Kidney tubule cell (primary cell): ENCODE data around the gene GALE.
"Not testable (repeated sequence)": the region's sequence is repeated elsewhere in the genome, so short reads cannot be mapped to it uniquely, and the experiment has no call there.

Source experiments
- DNase-seq: peaks from one replicate; pipeline ENCODE4 v3.0.0-alpha.2; 2018; ENCODE audit warnings: low spot score

GALE gene

DNA sequence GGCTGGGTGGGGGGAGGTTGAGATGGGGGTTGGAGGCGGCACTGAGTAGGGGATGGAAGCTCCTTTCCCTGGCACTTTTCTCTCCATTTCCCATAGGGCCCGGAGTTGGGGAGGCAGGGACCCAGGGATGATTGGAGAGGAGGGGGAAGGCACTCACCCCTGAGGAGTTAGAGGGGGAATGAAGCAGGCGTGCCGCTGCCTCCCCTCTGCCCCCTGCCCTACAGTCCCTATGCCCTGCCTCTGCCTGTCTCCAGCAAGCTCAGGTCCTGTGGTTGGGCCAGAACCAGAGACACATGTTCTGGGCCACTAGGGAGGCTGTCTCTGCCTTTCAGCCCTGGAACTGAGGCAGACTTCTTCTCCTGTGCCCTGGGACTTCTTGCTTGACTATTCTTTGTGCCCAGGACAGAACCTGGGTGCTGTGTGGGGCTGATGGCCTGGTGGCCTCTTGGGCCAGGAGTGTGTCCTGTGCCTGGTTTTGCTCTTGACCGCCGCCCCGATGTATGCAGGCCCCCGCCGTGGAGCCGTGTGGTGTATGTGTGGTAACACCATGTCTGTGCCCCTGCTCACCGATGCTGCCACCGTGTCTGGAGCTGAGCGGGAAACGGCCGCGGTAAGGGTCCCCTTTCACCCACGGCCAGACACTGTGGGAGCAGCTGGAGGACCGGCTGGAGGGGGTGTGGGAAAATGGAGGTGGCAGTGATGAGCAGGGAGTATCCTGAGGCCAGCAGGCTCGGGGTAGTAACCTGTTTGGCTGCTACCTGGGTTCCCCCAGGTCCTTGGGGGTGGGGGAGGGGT lies 8.2 kb downstream of the GALE start:
- no peak for DNase-seq

DNA sequence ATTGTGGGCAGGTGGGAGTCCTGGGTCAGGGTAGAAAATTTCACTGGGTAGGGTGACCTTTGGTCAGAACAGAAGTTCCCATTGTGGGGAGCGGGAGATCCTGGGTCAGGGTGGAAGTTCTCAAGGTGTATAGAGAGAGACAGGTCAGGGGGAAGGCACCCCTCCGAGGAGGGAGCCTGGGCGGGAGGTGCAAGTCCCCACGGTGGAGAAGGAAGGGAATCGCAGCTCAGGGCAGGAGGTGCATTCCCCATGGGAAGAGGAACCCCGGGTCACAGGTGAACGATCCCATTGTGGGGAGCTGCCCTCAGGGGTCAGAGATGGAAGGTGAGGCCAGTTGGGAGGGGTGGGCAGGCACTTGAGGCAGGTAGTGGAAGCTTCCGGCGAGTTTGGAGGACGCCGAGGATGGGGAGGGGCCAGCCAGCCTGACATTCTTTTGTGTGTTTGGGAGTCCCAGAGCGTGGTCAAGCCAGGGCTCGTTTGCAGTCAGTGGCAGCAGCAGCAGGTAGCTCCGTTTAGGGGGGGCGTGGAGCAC lies 9.0 kb downstream of the GALE start:
- peak; percentile 62 for DNase-seq

DNA sequence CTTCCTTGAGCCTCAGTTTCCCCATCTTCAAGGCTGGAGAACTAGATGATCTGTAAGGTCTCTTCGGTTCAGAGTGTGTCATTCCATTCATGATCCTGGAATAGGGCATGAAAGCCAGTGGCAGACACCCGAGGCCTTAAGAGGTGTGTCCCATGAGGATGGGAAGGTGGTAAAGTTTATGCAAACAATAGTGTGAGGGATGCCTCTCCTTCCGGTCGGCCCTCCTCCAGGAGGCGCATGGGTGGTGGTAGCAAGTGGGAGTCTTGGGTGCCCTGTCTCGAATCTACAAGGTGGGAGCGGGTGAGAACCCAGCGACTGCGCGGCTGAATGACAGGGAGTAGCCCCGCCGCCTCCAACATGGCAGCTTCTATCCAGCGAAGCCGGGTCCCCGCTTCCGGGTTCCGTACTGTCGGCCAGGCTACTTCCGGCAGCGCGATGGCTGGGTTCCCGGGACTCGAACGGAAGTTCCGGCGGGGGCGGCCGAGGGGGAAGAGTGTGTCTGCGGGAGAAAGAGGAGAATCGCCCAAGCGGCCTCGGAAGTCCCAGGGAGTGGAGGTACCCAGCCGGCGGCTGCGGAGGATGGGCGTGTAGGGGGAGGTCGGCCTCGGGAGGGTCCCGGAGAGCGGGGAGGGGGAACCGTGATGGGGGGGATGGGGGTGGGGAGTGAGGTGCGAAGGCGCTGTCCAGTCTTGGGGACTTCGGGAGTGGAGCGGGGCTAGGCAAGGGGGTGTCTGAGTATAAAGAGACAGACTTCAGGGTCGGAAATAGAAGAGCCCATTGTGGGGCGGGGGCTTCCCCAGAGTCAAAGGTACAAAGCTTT lies 9.6 kb downstream of the GALE start, which contains the start of gene LYPLA2:
Gene LYPLA2 (plus strand): TSS at position 450 of the 820 bp plus-strand sequence. CDS start 1,538 bp downstream, outside the sequence.
- peak; percentile 92 for DNase-seq

DNA sequence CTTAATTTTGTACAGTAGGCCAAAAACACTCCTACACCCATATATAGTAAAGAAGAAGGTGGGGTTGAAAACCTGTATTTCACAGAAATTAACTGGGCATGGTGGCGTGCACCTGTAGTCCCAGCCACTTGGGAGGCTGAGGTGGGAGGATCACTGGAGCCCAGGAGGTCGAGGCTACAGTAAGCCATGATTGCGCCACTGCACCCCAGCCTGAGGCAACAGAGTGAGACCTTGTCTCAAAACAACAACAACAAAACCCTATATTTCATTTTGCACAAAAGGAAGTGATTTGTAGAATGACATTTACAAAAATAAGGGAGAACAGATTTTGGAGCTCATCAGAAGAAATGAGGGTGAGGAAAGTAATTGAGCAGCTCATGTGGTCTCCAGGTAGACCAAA lies 11.9 kb downstream of the GALE start:
- DNase-seq: no peak

DNA sequence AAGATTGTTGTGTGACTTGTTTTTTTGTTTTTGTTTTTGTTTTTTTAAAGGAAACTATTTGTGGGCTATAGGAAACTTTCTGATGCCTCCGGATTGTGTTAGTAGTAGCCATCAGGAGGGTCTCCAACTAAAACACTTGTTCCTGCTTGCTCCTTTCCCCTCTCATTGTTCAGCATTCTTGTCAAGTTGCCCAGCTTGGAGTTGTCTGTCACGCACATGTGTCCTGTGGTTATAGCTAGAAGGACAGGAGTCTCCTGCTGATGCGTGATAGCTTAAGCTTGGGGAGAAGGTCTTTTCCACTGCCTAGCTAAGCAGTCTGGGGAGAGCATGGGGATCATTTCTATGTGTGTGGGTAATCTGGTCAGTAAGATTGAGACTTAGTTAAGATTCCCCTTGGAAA lies 12.9 kb downstream of the GALE start:
- no peak for DNase-seq

DNA sequence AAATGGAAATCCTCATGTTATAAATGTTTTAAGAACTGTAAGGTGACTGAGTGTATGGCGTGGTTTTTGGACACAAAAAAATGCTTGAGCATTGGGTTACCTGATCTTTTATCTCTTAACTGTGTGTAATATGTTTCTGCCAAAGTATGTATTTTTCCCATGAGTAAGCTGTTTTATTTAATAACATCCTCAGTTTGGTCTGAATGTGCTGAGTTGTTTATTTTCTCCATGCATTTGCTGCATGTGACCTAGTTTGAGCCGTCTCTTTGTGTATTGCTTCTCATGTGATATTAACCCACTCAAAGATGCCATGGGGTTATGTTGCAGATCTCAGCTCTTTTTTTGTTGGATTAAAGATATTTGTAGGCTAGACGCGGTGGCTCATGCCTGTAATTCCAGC lies 15.7 kb downstream of the GALE start:
- no peak for DNase-seq

DNA sequence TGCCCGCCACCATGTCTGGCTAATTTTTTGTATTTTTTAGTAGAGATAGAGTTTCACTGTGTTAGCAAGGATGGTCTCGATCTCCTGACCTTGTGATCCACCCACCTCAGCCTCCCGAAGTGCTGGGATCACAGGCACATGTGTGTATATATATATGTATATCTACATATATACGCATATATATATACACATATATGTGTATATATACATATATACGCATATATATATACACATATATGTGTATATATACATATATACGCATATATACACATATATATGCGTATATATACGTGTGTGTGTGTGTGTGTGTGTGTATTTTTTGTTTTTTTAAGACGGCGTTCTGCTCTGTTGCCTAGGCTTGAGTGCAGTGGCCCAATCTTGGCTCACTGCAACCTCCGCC lies 17.4 kb downstream of the GALE start:
- DNase-seq: not testable (repeated sequence)

DNA sequence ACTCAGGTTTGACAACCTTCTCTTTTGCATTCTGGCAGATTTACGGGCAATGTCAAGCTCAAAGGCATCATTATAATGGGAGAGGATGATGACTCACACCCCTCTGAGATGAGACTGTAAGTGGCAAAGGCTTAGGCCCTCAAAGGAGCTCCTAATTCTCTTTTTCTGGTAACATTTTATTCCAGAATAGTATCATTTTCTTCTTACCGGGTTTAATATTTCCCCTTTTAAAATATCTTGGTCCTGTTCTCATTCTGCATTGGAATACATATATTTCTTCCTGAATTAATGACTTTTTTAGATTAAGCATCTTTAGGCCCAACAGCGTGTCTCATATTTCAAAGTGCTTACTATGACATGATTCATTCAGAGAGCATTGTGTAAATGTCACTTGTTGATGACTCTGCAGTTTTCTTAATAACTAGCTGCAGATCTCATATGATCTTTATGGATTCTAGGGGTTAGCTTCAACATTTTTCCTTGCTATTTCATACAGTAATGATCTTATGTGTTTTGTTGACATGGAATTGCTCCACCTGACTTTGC lies 20.7 kb downstream of the GALE start:
- DNase-seq: peak; percentile 58

DNA sequence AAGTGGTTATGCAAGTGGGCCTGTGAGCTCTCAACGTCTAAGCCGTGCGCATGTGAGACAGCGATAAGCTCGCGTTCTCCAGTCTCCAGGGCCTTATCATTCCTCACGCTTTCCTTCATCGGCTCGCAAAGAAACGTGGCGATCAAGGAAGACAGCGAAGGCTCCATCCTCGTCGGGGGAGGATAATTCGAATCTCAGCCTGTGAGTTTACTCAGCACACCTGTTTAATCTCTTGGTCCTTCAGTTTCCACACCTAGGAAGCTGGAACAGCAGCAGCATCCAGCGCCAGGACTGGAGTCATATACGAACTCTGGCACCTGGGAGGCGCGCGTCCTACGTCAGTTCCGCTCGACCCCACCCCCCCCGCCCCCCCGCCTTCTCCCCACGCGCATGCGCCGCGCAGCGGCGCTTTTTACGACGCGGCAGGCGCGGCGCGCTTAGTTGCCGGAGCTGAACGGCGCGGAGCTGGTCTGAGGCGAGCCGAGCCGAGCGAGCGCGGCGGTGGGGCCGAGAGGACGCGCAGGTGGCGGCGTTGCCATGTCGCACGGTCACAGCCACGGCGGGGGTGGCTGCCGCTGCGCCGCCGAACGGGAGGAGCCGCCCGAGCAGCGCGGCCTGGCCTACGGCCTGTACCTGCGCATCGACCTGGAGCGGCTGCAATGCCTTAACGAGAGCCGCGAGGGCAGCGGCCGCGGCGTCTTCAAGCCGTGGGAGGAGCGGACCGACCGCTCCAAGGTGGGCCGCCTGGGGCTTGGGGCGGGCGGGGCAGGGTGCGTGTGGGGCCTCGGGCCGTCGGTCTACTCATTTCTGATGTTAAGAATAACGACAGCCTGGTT lies 22.4 kb downstream of the GALE start, which contains the start of gene PITHD1:
Gene PITHD1 (plus strand): TSS at position 440 of the 836 bp plus-strand sequence. CDS start 98 bp downstream, at position 538.
- DNase-seq: peak; percentile 89

DNA sequence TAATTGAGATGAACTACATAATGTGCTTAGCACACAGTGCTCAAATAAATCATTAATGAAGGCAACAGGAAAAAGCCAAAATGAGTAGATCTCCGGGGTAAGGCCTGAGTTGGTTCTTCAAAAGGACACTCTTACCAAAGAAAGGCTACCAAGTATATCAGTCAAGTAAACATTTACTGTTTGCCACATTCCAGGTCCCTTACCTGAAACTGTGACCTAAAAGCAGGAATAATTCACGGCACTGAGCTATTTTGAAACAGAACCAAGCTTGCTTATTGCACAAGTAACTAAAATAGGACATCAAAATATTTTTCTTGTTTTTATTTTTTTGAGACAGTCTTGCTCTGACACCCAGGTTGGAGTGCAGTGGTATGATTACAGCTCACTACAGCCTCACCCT lies 24.3 kb downstream of the GALE start:
- no peak for DNase-seq

DNA sequence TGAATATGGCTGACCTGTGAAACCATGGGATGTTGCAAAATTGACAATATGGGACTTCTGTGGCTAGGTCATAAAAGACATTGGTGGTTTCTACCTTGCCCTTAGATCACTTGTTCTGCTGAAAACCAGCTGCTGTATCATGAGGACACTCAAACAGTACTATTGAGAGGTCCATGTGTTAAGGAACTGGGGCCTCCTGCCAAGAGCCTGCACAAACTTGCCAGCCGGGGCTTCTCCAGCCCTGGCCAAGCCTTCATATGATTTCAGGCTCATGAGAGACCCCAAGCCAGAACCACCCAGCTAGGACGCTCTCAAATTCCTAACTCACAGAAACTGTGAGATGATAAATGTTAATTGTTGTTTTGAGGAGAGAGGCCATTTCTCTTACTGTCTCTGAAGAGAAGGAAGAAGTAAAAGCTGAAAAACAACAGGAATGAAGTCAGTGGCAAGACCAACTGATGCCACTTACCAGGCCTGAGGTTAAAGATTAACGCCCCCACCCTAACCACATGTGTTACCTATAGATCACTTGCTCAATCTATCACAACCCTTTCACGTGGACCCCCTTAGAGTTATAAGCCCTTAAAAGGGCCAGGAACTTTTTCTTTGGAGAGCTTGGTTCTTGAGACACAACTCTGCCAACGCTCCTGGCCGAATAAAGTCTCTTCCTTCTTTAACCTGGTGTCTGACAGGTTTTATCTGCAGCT lies 26.2 kb downstream of the GALE start:
- DNase-seq: no peak

DNA sequence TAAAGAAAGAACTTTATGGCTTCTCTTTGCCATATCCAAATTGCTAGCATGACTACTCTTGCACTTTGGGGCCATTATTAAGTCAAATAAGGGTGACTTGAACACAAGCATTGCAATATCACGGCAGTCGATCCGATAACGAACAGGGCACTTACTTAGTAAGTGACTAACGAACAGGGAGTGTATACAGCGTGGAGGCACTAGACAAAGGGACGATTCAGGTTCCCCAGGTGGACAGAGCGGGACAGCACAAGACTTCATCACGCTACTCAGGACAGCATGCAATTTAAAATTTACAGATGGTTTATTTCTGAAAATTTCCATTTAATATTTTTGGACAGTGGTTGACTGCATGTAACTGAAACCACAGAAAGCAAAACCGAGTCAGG lies 27.7 kb downstream of the GALE start:
- no peak for DNase-seq

DNA sequence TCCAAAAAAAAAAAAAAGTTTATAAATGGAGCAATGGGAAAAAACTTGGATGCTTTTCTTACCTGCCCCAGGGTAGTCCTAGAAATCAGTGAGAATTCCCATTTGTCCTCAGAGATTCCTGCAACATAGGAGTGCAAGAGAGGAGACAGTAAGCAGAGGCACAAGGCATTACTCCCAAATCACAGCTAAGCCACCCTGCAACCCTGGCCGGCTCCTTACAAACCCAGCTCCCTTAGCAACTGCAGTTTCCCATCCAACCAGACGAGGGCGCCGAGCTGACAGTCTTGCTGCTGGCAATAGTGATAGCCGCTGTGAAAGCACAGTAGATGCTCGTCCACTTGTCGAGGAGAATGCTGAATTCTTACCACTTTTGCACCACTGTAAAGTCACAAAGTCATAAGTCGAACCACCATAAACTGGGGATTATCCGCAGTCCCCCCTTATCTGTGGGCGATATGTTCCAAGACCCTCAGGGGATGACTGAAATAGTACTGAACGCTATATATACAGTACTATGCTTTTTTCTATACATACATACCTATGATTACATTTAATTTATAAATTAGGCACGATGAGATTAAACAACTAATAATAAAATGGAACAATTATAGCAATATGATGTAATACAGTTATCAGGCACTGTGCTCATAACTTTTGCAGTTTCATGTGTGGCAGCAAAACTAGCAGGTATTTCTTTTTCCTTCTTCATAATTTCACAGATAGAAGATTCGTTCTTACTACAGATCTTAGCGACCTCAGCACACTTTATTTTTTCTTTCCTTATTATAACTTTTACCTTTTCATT lies 28.3 kb downstream of the GALE start:
- DNase-seq: peak; percentile 79

DNA sequence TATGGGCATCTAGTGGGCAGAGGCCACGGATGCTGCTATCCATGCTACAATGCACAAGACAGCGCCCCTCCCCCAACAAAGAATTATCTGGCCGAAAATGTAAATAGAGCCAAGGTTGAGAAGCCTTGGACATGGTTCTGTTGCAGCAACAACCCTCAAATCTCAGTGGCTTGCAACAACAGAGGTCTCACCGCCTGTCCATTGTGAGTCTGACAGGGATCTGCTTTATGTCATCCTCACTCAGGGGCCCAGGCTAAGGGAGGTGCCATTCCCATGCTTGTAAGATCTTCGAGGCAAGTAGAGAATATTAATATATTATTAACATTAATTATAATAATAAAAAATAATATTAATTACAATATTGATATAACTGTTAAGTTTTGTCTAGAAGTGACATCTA lies 31.8 kb downstream of the GALE start:
- DNase-seq: no peak

DNA sequence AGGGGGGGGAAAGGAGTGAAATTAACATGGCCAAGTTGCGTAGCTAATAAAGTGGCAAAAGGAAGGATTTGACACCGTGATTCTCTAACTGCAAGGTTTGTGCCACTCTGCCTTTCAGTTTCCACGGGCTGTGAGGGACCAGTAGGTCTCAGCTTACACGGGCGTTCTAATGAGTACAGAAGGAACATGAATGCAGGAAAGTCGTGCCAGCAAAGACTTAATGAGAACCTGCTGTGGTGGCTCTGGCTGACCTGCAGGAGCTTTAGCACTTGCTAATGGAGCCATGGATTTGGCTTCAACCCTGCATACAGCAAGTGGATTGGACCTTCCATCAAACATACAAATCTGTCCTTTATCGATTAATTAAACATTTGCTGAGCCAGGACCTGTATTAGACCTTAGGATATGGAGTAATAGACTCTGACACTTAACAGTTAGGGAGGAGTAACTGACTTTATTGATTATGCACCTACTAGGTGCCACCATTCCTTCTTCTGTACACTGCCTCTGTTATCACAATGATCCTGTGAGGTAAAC lies 37.4 kb downstream of the GALE start:
- DNase-seq: no peak

DNA sequence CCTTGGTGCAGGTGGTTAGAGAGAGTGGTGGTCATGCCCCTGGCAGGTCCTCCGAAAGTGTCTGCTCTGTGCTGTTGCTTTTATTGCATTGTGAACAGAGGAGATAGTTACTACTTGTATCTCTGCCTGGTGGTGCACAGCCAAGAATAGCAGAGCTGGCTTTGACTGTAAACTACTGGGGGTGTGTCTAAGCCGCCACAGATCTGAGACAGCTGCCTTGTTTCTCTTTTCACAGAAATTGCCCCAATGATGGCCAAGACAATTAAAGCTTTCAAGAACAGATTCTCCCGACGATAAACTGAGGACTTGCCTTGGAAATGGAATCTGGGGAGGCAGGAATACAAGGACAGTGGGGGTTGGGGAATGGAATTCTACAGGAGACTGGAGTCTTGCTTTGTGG lies 41.3 kb downstream of the GALE start:
- DNase-seq: no peak

DNA sequence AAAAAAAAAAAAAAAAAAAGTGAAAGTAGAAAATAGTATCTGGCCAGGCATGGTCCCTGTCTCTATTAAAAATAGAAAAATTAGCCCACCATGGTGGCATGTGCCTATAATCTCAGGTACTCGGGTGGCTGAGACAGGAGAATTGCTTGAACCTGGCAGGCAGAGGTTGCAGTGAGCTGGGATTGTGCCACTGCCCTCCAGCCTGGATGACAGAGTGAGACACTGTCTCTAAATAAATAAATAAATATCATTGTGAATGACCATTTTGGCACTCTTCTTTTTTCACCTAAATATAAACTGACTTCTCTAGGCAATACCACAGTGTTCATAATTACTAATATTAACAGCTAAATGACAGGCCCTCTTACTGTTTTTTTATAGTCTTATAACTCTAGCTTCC lies 42.7 kb downstream of the GALE start:
- DNase-seq: no peak

DNA sequence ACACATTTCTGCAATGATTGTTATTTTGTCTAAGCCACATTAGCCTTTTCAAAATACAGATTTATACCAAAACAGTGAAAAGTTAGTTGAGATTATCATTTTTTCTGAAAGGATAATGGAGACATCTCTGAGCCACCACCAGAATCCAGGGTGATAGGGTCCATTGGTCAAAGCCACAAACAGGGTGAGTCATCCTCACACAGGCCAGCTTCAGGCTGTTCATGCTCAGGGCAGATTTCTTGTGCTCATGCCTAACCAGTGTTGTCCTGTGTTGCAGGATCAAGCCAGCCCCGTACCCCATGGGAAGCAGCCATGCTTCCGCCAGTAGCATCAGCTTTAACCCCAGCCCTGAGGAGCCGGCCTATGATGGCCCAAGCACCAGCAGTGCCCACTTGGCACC lies 43.9 kb downstream of the GALE start:
- DNase-seq: peak; percentile 79

DNA sequence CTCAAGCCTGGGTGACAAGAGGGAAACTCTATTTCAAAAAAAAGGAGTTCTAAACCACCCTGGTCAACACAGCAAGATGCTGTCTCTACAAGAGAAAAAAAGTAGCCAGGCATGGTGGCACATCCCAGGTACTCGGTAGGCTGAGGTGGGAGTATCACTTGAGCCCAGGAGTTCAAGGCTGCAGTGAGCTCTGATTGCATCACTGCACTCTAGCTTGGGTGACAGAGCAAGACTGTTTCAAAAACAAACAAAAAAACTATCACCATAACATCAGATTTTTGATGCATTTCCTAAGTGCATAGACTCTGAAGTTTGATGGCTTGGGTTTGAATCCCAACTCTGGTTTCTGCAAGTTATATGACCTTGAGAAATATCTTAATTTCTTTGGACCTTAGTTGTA lies 47.6 kb downstream of the GALE start:
- no peak for DNase-seq

DNA sequence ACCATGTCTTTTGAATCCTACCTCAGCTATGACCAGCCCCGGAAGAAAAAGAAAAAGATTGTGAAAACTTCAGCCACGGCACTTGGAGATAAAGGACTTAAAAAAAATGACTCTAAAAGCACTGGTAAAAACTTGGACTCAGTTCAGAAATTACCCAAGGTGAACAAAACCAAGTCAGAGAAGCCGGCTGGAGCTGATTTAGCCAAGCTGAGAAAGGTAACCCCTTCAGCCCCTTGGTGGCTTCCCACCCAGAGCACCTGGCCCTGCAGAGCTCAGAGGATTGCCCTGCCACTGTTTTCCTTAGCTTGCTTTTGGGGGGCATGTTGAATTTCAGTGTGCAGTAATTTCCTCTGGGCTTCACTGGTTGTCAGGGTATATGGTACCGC lies 48.7 kb downstream of the GALE start:
- no peak for DNase-seq
